GM21825 (cell line): ENCODE measurements around the gene PPP1R9A.

Source experiments
- ATAC-seq: cut with Tn5 transposase; IDR thresholded peaks from one replicate; pipeline ENCODE4 v1.9.1; 2021; ENCODE audit warnings: mild to moderate bottlenecking, moderate library complexity; ENCODE audit not compliant: unreplicated experiment

The PPP1R9A gene

GRCh38 chr7:95190515-95190914, 283.1 kb downstream of the PPP1R9A start:
- no peak for ATAC-seq

- no peak for ATAC-seq
Measured at GRCh38 chr7:95191795-95192194, 284.4 kb downstream of the PPP1R9A start.

GRCh38 chr7:95198863-95199262, 291.5 kb downstream of the PPP1R9A start:
- no peak for ATAC-seq

GRCh38 chr7:95199779-95200558, 292.6 kb downstream of the PPP1R9A start:
- ATAC-seq, result no peak

- ATAC-seq, result no peak
Measured at GRCh38 chr7:95200741-95201140, 293.3 kb downstream of the PPP1R9A start.

GRCh38 chr7:95201727-95202126, 294.3 kb downstream of the PPP1R9A start:
- no peak for ATAC-seq

GRCh38 chr7:95204618-95205017, 297.2 kb downstream of the PPP1R9A start:
- no peak for ATAC-seq

GRCh38 chr7:95205665-95206225, 298.4 kb downstream of the PPP1R9A start:
- no peak for ATAC-seq

GRCh38 chr7:95209276-95209675, 301.9 kb downstream of the PPP1R9A start:
- no peak for ATAC-seq

GRCh38 chr7:95209788-95210187, 302.4 kb downstream of the PPP1R9A start:
- no peak for ATAC-seq

- ATAC-seq, result no peak
Measured at GRCh38 chr7:95213148-95213547, 305.8 kb downstream of the PPP1R9A start.

- ATAC-seq, result no peak
Measured at GRCh38 chr7:95213809-95214492, 306.6 kb downstream of the PPP1R9A start.

GRCh38 chr7:95219721-95220120, 312.3 kb downstream of the PPP1R9A start:
- ATAC-seq, result no peak

- no peak for ATAC-seq
Measured at GRCh38 chr7:95220328-95220727, 312.9 kb downstream of the PPP1R9A start.

GRCh38 chr7:95225301-95225700, 317.9 kb downstream of the PPP1R9A start:
- ATAC-seq, result no peak

GRCh38 chr7:95229301-95229700, 321.9 kb downstream of the PPP1R9A start:
- ATAC-seq, result no peak

GRCh38 chr7:95238252-95238943, 331.0 kb downstream of the PPP1R9A start:
- ATAC-seq, result no peak

- no peak for ATAC-seq
Measured at GRCh38 chr7:95240921-95241320, 333.5 kb downstream of the PPP1R9A start.

- no peak for ATAC-seq
Measured at GRCh38 chr7:95242266-95242665, 334.9 kb downstream of the PPP1R9A start.

- no peak for ATAC-seq
Measured at GRCh38 chr7:95244616-95245015, 337.2 kb downstream of the PPP1R9A start.

GRCh38 chr7:95245828-95246500, 338.6 kb downstream of the PPP1R9A start:
- no peak for ATAC-seq
